Inflammatory macrophage (primary cell): Measurements from ENCODE around the gene MARK3.
"Not testable (repeated sequence)": the region's sequence is repeated elsewhere in the genome, so short reads cannot be mapped to it uniquely, and the experiment has no call there.

Source experiments
- DNase-seq, 2 donors: peaks; one replicate each; pipeline ENCODE4 v3.0.0-alpha.2; 2020 to 2022
- total RNA-seq, 18 experiments: gene quantifications; one replicate each; lab custom pipeline; 2026; ENCODE audit warnings: mixed read lengths in 6 of 18, inconsistent platforms in 2 of 18; lab: John Stamatoyannopoulos, UW

MARK3 gene
- total RNA-seq = 71.4 to 221 (median 110) reads per million in 18 experiments

DNA sequence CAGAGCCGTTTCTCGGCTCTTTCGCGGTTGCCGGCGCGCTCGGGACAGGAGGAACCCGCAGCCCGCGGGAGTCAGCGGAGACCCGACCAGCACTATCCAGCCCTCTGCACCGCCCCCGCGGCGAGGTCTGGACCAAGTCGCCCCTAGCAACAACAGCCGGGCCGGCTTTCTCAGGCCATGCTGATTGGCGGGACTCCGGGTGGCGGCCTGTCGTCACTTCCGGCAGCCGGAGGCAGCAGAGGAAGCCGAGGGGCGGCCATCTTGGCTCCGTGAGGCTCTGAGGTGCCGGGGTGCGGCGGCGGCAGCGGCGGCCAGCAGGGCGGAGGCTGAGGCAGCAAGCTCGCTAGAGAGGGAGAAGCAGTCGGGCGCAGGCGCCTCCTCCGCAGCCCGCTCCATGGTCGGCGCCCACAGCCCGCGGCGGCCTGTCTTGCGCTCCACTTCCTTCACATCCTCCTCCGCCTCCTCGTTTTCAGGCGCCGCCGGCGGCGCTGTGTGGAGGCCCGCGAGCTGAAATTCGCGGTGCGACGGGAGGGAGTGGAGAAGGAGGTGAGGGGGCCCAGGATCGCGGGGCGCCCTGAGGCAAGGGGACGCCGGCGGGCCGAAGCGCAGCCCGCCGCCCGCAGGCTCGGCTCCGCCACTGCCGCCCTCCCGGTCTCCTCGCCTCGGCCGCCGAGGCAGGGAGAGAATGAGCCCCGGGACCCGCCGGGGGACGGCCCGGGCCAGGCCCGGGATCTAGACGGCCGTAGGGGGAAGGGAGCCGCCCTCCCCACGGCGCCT lies at the start of gene MARK3:
Gene MARK3 (plus strand): TSS at position 264 of the 777 bp plus-strand sequence. CDS start 615 bp downstream, outside the sequence.
- DNase-seq = peak; percentile 97 to 99

DNA sequence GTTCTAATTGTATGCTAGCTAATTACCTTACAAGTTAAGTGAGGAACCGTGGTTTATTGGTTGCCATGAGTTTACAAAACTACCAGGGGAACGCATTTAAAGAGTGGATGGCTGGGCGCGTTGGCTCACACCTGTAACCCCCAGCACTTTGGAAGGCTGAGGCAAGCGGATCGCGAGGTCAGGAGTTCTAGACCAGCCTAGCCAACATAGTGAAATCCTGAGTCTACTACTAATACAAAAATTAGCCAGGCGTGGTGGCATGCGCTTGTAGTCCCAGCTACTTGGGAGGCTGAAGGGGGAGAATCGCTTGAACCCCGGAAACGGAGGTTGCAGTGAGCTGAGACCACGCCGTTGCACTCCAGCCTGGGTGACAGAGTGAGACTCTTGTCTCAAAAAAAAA lies 49.0 kb upstream of the MARK3 start:
- DNase-seq = no peak

DNA sequence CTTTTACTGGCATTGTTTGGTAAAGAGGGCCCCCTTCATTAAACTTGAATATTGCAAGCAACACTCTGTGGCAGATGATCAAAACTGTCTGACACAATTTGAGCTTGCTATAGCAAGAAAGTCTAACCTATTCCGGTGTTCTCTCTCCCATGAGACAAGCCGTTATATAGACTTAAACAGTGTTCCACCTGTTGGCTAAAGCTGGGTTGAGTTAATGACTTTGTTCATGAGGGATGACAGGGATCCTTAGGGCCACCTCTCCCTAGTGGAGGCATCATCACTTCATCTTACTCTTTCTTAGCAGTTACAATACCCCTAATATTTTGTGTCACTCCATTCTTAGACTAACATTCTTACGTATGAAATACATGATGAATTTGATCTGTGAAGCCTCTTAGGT lies 47.4 kb upstream of the MARK3 start:
- DNase-seq = no peak

DNA sequence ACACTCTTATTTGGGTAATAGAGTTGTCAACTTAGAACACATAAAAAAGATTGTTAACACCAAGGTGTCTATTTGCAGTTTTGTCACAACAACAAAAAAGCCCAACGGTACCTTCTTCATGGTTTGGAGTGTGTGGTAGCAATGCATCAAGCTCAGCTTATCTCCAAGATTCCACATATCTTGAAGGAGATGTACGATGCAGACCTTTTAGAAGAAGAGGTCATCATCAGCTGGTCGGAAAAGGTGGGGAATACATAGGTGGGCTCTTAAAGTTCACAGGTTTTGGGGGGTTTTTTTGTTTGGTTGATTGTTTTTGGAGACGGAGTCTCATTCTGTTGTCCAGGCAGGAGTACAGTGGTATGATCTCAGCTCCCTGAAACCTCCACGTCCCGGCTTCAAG lies 45.7 kb upstream of the MARK3 start:
- no peak for DNase-seq

DNA sequence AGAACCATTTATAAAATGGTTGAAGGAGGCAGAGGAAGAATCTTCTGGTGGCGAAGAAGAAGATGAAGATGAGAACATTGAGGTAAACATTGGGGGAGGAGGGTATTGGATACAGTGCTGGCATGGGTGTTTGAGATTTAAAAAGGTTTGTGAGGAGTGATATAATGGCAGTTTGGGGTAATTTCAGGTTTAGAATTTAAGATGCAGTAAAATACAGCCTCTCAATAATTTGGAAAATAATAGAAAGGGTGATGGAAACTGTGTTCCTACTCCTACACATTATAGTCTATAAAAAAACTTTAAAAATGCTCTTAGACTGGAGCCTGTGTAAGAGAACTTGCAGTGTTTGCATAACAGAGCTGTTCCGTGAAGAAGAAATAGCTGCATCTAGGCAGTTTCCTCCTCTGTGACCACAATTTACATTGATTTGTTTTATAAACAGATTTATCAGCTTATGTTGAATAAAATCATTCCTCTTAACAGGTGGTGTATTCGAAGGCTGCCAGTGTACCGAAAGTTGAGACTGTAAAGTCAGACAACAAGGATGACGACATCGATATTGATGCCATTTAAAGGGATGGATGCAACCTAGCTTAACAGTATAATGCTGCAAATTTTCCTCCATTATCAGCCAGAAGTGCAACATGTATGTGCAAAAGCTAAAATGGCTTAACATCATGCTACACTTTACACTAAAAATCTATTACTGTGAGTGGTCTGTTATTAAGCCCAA lies 44.6 kb upstream of the MARK3 start:
- DNase-seq = no peak

DNA sequence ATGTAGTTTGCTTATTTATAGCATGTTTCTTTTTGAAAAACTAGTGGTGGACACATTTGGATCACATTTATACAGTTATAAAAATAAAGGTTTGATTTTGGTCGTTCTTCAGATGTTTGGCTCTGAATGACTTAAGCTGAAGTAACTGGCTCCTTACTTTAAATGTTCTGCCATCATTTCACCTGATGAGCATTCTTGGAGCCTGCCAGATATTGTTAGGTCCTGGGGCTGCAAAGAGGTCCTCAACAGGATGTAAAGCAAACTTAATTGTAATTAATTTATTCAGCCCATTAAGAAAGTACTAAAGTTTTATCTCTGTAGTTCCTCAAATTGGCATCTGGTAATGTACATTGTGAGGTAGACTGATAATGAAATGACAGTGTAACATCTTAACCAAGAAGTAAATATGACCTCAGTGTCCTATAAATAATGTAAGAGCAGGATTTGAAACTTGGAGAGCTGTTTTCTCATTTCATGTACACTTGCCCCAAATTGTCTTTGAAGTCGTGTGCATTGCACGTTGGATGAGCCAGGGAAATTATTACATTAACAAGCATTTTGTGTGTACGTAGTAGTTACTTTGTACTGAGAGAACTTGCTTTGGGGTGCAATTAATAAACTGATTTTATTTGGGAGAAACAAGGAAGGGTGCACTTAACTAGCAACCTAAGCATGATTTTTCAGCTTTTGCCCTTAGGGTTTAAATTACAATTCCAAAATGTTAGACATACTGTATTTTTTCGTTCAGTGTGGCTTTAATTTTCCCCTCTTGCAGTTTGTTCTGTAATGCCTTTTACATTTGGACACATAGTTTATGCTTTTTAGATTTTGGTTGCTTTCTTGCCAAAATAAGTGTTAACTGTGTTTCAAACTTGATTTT lies 43.7 kb upstream of the MARK3 start:
- DNase-seq = no peak

DNA sequence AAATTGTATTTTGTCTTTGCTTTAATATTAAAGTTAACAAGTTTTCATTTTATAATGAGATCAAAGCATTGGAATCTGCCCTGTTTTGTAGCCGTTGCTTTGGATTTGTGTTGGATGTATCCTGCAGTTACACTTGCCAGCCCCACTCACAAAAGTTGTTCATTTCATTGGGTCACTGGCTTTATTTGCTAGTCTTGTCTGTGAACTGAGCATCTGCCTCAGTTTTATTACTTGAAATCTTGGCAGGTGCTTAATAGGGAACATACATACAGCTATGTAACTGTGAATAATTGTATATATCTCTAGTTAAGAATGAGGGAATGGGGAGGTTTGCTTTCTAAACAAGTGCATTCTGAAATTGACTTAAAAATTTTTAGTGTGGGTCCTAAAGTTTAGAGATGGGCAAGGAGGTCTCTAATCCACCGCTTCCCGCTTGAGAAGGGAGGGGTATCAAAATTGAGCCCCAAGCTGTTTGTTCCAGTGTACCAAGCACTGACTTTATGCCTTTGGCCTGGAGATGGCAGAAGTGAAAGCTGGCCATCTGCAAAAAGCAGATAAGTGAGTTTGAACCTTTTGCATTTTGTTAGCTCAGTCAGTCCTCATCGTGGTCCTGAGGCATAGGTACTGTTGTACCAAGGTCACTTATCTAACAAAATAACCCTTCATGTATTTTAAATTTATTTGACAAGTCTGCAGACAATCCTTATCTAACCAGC lies 41.9 kb upstream of the MARK3 start:
- no peak for DNase-seq

DNA sequence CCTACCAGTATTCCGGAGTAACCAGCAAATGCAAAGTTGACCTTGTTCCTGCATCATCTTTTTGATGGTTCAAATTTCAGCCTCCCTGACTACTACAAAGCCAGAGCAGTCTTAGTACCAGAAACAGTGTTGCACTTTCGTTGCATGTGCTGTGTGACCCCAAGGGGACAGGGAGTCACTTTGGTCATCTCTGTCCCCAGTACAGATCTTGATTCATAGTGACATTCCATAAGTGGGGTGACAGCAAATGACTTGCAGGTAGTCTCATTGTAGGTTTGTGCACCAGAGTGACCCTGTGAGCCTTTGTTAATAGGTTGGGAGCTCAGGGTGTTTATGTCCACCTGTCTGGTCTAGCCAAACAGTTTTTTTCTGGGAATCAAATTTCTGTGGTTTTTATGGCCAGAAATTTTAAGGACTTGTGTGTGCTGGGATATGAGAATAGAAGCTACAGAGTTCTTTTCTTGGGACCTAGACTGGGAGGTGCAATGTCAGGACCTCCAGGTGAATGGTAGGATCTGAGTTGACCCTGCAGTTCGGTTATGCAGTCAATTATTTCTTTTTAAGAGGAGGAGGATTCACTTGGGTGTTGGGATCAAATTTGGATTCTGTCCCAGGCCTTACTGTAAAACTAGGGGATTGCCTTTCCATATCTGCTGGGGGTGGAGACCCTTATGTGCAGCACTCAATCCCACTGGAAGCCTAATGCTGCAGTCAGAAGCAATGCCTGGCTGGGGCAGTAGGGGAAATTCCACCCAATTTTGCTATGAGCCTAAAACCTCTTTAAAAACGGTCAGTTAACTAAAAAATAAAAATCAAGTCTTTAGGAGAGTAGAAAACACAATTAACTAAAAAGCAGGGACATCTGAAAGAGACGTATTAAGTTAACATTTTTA lies 41.1 kb upstream of the MARK3 start:
- no peak for DNase-seq

DNA sequence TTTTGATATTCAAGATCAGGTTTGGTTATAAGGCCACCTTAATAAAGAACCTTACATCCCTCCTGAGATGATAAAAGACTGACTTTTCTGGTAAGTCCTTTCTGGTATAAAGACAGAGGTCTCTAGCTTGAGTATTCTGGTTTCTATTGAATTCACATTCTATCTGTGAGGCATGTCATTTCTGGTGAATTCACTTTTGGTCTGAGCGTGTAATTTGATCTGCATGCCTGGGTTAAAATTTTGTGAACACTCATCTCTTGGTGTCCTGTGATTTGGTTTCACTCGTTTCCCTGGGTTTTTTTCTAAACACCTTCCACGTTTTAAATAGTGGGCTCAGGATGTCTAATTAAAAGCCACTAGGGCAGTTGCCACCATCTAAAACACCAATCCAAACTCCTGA lies 38.9 kb upstream of the MARK3 start:
- DNase-seq = no peak

DNA sequence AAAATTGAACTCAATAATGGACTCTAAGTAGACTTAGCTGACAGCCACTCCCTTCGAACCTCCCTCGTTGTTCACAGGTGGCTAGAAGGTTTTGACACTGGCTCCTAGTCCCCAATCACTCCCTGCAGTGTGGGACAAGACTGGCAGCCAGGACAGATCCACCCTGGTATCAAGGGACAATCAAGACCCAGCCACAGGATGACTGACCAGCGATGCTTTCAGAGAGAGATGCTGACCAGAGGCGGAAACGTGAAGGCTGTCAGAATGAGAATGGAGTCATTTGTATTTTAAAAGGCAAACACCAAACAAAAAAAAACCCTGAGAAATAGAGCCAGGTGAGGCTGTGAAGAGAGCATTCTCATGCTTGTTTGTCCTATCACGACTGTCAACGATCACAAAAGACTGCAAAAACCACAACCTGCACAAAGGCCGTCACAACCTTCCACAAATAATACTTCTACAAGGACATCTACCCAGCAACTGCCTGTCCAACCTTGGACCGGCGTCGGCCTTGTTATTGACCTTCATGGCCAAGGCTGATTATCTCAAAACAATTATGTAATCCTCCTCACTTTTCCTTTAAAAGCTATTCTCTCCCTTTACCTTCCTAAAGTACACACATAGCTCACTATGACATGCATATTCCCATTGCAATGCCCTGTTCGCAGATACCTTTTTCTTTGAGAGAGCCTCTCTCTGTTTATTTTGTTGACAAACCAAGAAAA lies 38.0 kb upstream of the MARK3 start:
- DNase-seq = no peak

DNA sequence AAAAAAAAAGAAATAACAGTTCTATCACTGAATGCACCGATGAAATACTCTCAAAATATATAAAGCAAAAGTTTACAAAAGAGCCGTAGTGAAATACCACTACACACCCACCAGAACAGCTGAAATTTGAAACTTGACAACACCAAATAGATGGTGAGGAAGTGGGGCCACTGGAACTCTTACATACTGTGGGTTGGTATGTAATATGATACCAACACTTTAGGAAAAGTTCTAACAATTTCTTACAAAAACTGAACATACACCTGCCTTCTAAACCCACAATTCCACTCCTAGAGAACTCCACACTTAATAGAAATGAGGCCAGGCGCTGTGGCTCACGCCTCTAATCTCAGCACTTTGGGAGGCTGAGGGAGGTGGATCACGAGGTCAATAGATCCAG lies 37.1 kb upstream of the MARK3 start:
- no peak for DNase-seq

DNA sequence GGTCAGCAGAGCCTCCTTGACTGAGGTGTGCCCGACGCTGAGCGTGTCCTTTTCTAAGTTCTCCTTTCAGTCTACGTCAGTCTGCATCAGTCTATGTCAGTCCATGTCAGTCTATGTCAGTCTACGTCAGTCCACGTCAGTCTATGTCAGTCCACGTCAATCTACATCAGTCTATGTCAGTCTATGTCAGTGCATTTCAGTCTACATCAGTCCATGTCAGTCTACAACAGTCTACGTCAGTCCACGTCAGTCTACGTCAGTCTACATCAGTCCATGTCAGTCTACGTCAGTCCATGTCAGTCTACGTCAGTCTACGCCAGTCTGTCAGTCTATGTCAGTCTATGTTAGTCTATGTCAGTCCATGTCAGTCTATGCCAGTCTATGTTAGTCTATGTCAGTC lies 35.2 kb upstream of the MARK3 start:
- no peak for DNase-seq

DNA sequence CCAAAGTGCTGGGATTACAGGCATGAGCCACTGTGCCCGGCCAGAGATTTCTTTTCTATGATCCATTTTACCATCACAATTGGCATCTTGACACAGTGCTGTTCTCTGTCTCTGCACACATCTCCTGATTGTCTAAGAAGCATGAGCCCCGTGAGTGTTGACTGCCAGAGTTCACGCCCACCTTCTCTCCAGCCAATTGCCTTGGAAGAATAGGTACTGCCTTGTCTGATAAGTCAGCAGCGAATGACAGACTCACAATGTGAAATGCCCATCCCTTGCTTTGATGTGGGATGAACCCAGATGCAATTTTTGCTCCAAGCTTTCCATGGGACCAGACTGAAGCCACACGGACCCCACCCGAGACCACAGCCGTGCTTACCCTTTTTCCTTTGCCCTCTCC lies 31.9 kb upstream of the MARK3 start:
- DNase-seq = no peak

DNA sequence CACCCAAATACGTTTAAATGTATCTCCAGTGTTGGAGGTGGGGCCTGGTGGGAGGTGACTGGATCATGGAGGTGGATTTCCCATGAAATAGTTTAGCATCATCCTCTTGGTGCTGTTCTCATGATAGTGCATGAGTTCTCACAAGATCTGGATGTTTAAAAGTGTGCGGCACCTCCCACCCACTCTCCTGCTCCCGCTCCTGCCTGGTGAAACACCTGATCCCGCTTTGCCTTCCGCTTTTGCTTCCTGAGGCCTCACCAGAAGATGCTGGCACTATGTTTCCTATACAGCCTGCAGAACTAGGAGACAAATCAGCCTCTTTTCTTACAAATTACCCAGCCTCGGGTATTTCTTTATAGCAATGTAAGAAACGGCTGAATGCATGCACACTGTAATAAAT lies 31.1 kb upstream of the MARK3 start:
- no peak for DNase-seq

DNA sequence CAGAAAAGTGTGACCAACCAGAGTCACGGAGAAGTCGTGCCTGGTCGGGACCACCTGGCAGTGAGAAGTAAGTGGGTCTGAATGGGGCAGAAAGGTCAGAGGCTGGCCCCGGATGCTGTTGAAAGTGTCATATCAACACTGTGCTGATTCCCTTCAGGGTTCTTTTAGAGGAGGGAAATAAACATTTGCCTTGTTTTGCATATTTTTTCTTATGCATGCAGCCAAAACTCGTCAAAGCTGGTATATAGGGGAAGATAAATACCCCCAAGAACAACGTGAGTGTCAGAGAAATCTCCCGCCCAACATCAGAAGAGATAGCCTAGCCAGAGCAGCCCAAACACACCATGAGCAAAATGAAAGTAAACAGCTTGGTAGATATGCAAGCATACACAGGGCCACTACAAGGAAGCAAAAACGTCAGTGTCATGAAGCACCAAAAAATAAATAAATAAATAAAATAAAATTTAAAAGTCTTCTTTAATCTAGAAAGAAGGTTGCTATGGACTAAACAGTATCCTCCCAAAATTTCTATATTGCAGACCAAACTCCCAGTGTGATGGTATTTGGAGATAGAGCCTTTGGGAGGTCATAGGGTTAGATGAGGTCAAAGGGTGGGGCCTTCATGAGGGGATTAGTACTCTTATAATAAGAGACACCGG lies 29.1 kb upstream of the MARK3 start:
- DNase-seq = no peak

DNA sequence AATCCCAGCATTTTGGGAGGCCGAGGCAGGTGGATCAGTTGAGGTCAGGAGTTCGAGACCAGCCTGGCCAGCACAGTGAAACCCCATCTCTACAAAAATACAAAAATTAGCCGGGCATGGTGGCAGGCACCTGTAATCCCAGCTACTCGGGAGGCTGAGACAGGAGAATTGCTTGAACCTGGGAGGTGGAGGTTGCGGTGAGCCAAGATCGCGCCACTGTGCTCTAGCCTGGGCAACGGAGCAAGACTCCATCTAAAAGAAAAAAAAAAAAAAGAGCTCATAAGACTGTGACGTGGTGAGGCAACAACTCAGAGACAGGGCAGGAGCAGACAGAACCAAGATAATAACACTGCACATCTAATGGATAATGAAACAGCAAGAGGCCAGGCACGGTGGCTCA lies 27.7 kb upstream of the MARK3 start:
- DNase-seq = not testable (repeated sequence)

DNA sequence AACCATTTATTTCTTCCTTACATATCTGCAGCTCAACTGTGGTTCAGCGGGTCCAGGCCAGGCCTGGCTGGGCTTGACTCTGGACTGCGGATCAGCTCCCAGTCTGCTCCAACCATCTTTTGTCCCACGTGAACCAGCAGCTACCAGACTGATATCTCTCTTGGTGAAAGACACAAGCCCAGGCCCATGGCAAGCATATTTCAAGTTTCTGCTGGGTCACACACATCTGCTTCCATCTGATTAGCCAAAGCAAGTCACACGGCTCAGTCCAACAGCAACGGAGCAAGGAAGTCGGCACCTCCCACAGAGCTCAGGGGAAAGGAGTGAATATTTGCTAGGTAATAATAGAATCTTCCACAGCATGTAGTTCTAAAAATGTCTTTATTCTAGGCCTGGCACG lies 24.7 kb upstream of the MARK3 start:
- no peak for DNase-seq

DNA sequence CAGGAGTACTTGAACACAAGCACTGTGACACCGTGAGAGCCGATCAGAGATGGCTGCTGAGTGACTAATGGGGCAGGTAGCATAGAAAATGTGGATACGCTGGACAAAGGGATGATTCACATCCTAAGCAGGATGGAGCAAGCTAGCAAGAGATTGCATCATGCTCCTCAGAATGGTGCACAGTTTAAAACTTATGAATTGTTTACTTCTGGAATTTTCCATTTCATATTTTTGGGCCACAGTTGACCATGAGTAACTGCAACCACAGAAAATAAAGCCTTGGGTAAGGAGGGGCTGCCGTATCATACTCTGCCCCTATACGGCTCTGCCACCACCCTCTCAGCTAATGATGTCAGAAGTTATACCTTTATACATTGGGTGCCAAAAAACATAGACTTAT lies 23.3 kb upstream of the MARK3 start:
- peak; percentile 66 to 74 for DNase-seq

DNA sequence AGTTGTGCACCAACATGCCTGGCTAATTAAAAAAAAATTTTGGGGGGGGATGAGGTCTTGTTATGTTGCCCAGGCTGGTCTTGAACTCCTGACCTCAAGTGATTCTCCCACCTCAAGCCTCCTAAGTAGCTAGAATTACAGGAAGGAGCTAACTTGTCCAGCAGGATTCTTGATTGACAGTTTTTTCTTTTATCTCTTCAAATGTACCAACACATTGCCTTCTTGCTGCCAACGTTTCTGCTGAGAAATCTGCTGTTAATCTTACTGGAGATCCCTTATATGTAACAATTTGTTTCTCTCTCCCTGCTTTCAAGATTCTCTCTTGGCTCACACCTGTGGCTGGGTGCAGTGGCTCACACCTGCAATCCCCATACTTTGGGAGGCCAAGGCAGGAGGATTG lies 22.4 kb upstream of the MARK3 start:
- no peak for DNase-seq

DNA sequence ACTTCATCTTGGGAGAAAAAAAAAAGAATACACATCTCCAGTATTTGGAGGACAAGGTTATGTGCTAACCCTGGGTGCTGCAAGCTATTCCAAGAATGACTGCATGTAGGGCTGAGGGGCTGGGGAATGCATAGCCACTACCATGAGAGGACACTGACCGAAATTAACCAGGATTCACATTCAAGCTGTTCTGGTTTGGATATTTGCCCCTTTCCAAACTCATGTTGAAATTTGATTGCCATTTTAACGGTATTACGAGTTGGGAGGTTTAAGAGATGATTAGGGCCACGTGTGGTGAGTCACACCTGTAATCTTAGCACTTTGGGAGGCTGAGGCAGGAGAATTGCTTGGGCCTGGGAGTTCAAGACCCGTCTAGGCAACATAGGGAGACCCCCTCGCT lies 18.5 kb upstream of the MARK3 start:
- no peak for DNase-seq
